H9 (cell line): ENCODE results near the gene ADA. TPM values are rescaled to one million over a fixed set of nuclear protein-coding genes. Genes with fewer than 3 reads are reported as not detected.

ENCODE experiments used
- DNase-seq: peaks from one replicate; pipeline ENCODE4 v3.0.0-alpha.2; 2017
- H2AFZ ChIP-seq: one replicate; pipeline ENCODE4 v1.6.1; 2013; ENCODE audit warnings: mild to moderate bottlenecking, low read length, control low read depth, moderate library complexity
- H2AK5ac ChIP-seq: 2 replicates; pipeline ENCODE4 v1.6.1; 2013; ENCODE audit warnings: low read length, control low read depth, mixed read lengths; ENCODE audit not compliant: insufficient read length
- H2BK120ac ChIP-seq: one replicate; pipeline ENCODE4 v1.6.1; 2013; ENCODE audit warnings: low read depth, mild to moderate bottlenecking, low read length, control low read depth, inconsistent platforms; ENCODE audit not compliant: poor library complexity, severe bottlenecking
- H2BK12ac ChIP-seq: 2 replicates; pipeline ENCODE4 v1.6.1; 2013; ENCODE audit warnings: low read length, control low read depth, mixed read lengths, low read depth; ENCODE audit not compliant: insufficient read length
- H2BK15ac ChIP-seq: 2 replicates; pipeline ENCODE4 v1.6.1; 2013; ENCODE audit warnings: low read depth, low read length, control low read depth
- H2BK20ac ChIP-seq: one replicate; pipeline ENCODE4 v1.6.1; 2013; ENCODE audit warnings: low read depth, mild to moderate bottlenecking, low read length, control low read depth, inconsistent platforms; ENCODE audit not compliant: poor library complexity, severe bottlenecking
- H2BK5ac ChIP-seq: 2 replicates; pipeline ENCODE4 v1.6.1; 2013; ENCODE audit warnings: low read length, control low read depth, mixed read lengths; ENCODE audit not compliant: insufficient read length
- H3K14ac ChIP-seq: 2 replicates; pipeline ENCODE4 v1.6.1; 2013; ENCODE audit warnings: low read length, control low read depth; ENCODE audit not compliant: insufficient read depth
- H3K18ac ChIP-seq: 2 replicates; pipeline ENCODE4 v1.6.1; 2013; ENCODE audit warnings: low read depth, mild to moderate bottlenecking, mixed read lengths, low read length, control low read depth; ENCODE audit not compliant: insufficient read length
- H3K23ac ChIP-seq: 2 replicates; pipeline ENCODE4 v1.6.1; 2013; ENCODE audit warnings: low read length, control low read depth, mixed read lengths, low read depth; ENCODE audit not compliant: insufficient read length
- H3K23me2 ChIP-seq: 2 replicates; pipeline ENCODE4 v1.6.1; 2013; ENCODE audit warnings: low read depth, mild to moderate bottlenecking, mixed read lengths, low read length, control low read depth; ENCODE audit not compliant: insufficient read length, poor library complexity, severe bottlenecking
- H3K27ac ChIP-seq: 2 replicates; pipeline ENCODE4 v1.5.1; 2013; ENCODE audit warnings: low read length, control low read depth, mixed read lengths, low read depth; ENCODE audit not compliant: insufficient read length
- H3K27me3 ChIP-seq: 2 replicates; pipeline ENCODE4 v1.6.1; 2013; ENCODE audit warnings: low read length, control low read depth, inconsistent platforms; ENCODE audit not compliant: insufficient read depth
- H3K4ac ChIP-seq: 2 replicates; pipeline ENCODE4 v1.6.1; 2013; ENCODE audit warnings: low read depth, mild to moderate bottlenecking, control low read depth, inconsistent platforms, low read length, moderate library complexity
- H3K4me1 ChIP-seq: 2 replicates; pipeline ENCODE4 v1.6.1; 2013; ENCODE audit warnings: low read length, control low read depth, inconsistent platforms; ENCODE audit not compliant: insufficient read depth
- H3K4me2 ChIP-seq: 2 replicates; pipeline ENCODE4 v1.6.1; 2013; ENCODE audit warnings: low read length, control low read depth, mixed read lengths; ENCODE audit not compliant: insufficient read length, insufficient read depth
- H3K56ac ChIP-seq: 2 replicates; pipeline ENCODE4 v1.6.1; 2013; ENCODE audit warnings: low read depth, mild to moderate bottlenecking, mixed read lengths, low read length, control low read depth; ENCODE audit not compliant: insufficient read length
- H3K79me1 ChIP-seq: 2 replicates; pipeline ENCODE4 v1.6.1; 2013; ENCODE audit warnings: low read depth, mild to moderate bottlenecking, moderate library complexity, low read length, control low read depth, inconsistent platforms; ENCODE audit not compliant: insufficient read depth, poor library complexity, severe bottlenecking
- H3K79me2 ChIP-seq: 2 replicates; pipeline ENCODE4 v1.6.1; 2013; ENCODE audit warnings: low read length, control low read depth, inconsistent platforms; ENCODE audit not compliant: insufficient read depth
- H3K9ac ChIP-seq: 2 replicates; pipeline ENCODE4 v1.6.1; 2013; ENCODE audit warnings: low read length, control low read depth, mixed read lengths; ENCODE audit not compliant: insufficient read length; ENCODE audit errors: extremely low read depth
- H3K9me3 ChIP-seq: one replicate; pipeline ENCODE4 v1.6.1; 2013; ENCODE audit warnings: low read depth, low read length, inconsistent platforms; ENCODE audit not compliant: control insufficient read depth
- H3T11ph ChIP-seq: one replicate; pipeline ENCODE4 v1.6.1; 2013; ENCODE audit warnings: mild to moderate bottlenecking, low read length, control low read depth, inconsistent platforms
- H4K20me1 ChIP-seq: one replicate; pipeline ENCODE4 v1.6.1; 2013; ENCODE audit not compliant: control insufficient read depth, insufficient read length, insufficient read depth
- H4K5ac ChIP-seq: 2 replicates; pipeline ENCODE4 v1.6.1; 2013; ENCODE audit warnings: low read depth, mild to moderate bottlenecking, mixed read lengths, low read length, control low read depth; ENCODE audit not compliant: insufficient read length
- H4K8ac ChIP-seq: replicated peaks from 2 replicates; pipeline ENCODE4 v1.6.1; 2013; ENCODE audit warnings: low read length, control low read depth, mixed read lengths, low read depth; ENCODE audit not compliant: insufficient read length
- H4K91ac ChIP-seq: 2 replicates; pipeline ENCODE4 v1.6.1; 2013; ENCODE audit warnings: low read depth, mild to moderate bottlenecking, moderate library complexity, mixed read lengths, low read length, control low read depth; ENCODE audit not compliant: insufficient read length
- H3K27ac Mint-ChIP-seq, 3 experiments: 2 replicates in 2 of 3; 3 replicates in 1 of 3; pipeline ENCODE4 v1.8.0; 2020 to 2021; ENCODE audit warnings: mixed read lengths in 3 of 3, mild to moderate bottlenecking in 1 of 3, moderate library complexity in 1 of 3
- H3K27me3 Mint-ChIP-seq: 2 replicates; pipeline ENCODE4 v1.8.0; 2021; ENCODE audit warnings: low read depth, mild to moderate bottlenecking, moderate library complexity, mixed read lengths
- H3K36me3 Mint-ChIP-seq, 3 experiments: 2 replicates in 2 of 3; 3 replicates in 1 of 3; pipeline ENCODE4 v1.8.0; 2020 to 2021; ENCODE audit warnings: low read depth in 3 of 3, mixed read lengths in 3 of 3; ENCODE audit not compliant: insufficient read depth in 1 of 3
- H3K4me1 Mint-ChIP-seq, 2 experiments: 2 replicates each; pipeline ENCODE4 v1.8.0; 2020; ENCODE audit warnings: mixed read lengths in 2 of 2
- H3K4me3 Mint-ChIP-seq, 2 experiments: 2 replicates in 1 of 2; 3 replicates in 1 of 2; pipeline ENCODE4 v1.8.0; 2020 to 2021; ENCODE audit warnings: mild to moderate bottlenecking in 2 of 2, mixed read lengths in 2 of 2, moderate library complexity in 1 of 2
- H3K9me3 Mint-ChIP-seq, 2 experiments: 2 replicates in 1 of 2; 3 replicates in 1 of 2; pipeline ENCODE4 v1.8.0; 2020; ENCODE audit warnings: mild to moderate bottlenecking in 2 of 2, mixed read lengths in 2 of 2, moderate library complexity in 1 of 2
- CTCF ChIP-seq: fragments of 200-600 bp; sonication (generic); conservative IDR thresholded peaks from 3 replicates; pipeline ENCODE4 v1.8.0; 2021; ENCODE audit warnings: antibody characterized with exemption, mild to moderate bottlenecking
- WGBS: extraction: QIAGEN DNeasy Blood & Tissue Kit; methylation state at CpG from one replicate; pipeline ENCODE4 v1.1.7; 2013; ENCODE audit warnings: missing lambda C conversion rate, low lambda C conversion rate, mixed read lengths; ENCODE audit not compliant: insufficient read length; ENCODE audit errors: extremely low coverage; 5-methylcytosine and 5-hydroxymethylcytosine counted together
- total RNA-seq: library from RNA; stranded (reverse); gene quantifications from 2 replicates; pipeline ENCODE4 v1.2.1, GENCODE V29; 2021

ADA gene
- total RNA-seq, 1 experiment from 2014 or later: 22.0 TPM

DNA sequence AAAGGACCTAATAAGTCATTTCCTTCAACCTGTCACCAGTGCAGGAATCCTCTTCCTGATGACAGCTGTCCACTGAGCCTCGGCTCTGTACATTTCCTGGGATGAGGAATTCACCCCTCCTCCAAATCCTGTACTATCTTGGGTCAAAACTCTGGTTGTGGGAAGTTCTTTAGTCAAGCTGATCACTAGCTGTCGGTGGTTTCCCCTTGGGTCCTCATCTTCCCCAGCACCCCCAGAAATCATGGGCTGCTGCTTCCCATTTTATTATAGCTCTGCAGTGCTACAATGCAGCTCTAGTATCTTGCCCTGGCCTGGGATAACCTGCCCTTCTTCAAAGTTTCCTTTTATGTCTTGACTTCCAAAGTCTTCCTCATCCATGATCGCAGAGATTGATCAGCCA, 14.6 kb upstream of the ADA start:
- Histone ChIP-seq H4K8ac (no peak overlapping the region), H3K4ac (no peak overlapping the region), H3K9ac (no peak overlapping the region), H3K18ac (no peak overlapping the region), H4K91ac (no peak overlapping the region), H2BK120ac (no peak overlapping the region), H2BK5ac (no peak overlapping the region), H2BK12ac (no peak overlapping the region), H2BK20ac (no peak overlapping the region), H3K56ac (no peak overlapping the region), H3K4me1 (no peaks in the 10 kb centered on the region), H2AK5ac (no peak overlapping the region), H3K4me2 (no peak overlapping the region), H3K9me3 (no peaks in the 10 kb centered on the region), H3T11ph (no peak overlapping the region), H2BK15ac (no peak overlapping the region), H2AFZ (no peak overlapping the region), H4K5ac (no peak overlapping the region), H3K27me3 (no peaks in the 10 kb centered on the region), H3K14ac (no peak overlapping the region), H3K27ac (no peak overlapping the region), H3K23ac (no peak overlapping the region), H3K79me2 (no peaks in the 10 kb centered on the region), H4K20me1 (no peaks in the 10 kb centered on the region), H3K23me2 (no peaks in the 10 kb centered on the region), H3K79me1 (no peaks in the 10 kb centered on the region)
- no peak overlapping the region for H3K4me3 Mint-ChIP-seq
- H3K27ac Mint-ChIP-seq: no peak overlapping the region
- DNase-seq: no peak
- peaks cover 12% of the 10 kb centered on the region for H3K27me3 Mint-ChIP-seq
- H3K9me3 Mint-ChIP-seq: peaks cover 3 to 4% of the 10 kb centered on the region in 2 experiments; a peak in 4 of 5 replicates
- H3K36me3 Mint-ChIP-seq: peaks cover 0 to 5% (median 0%) of the 10 kb centered on the region in 3 experiments; a peak in 2 of 7 replicates
- H3K4me1 Mint-ChIP-seq: peaks cover 4 to 12% of the 10 kb centered on the region in 2 experiments
- WGBS: no CpG with 5 or more reads among the region's 3 CpGs
- no peak for TF ChIP-seq CTCF
